Fibroblast of lung (primary cell): ENCODE data around the gene RUNX1. TPM values are rescaled to one million over a fixed set of nuclear protein-coding genes. Genes with fewer than 3 reads are reported as not detected.
A peak's percentile ranks its signal among the peaks of the same experiment; 100 is the strongest.

ENCODE experiments used
- DNase-seq, 2 donors: peaks; one replicate each; pipeline versions ENCODE4 v3.0.0 to v3.0.0-alpha.2; 2010; ENCODE audit warnings: low read depth in 2 of 2
- H2AFZ ChIP-seq: 2 replicates; pipeline ENCODE4 v1.5.1; 2012; ENCODE audit warnings: low read length, control low read depth, inconsistent platforms
- H3K27ac ChIP-seq: 2 replicates; pipeline ENCODE4 v1.5.1; 2011; ENCODE audit warnings: low read length, control low read depth; ENCODE audit not compliant: insufficient read depth
- H3K27me3 ChIP-seq: 2 replicates; pipeline ENCODE4 v1.5.1; 2011; ENCODE audit warnings: mild to moderate bottlenecking, low read length; ENCODE audit not compliant: control insufficient read depth, insufficient read depth
- H3K36me3 ChIP-seq: 2 replicates; pipeline ENCODE4 v1.5.1; 2011; ENCODE audit warnings: low read length; ENCODE audit not compliant: control insufficient read depth, insufficient read depth
- H3K4me1 ChIP-seq: 2 replicates; pipeline ENCODE4 v1.5.1; 2011; ENCODE audit warnings: low read length; ENCODE audit not compliant: control insufficient read depth, insufficient read depth; ENCODE audit errors: extremely low read depth
- H3K4me2 ChIP-seq: 2 replicates; pipeline ENCODE4 v1.5.1; 2011; ENCODE audit warnings: low read length, control low read depth; ENCODE audit not compliant: insufficient read depth; ENCODE audit errors: extremely low read depth
- H3K4me3 ChIP-seq, 4 experiments: fragments of 200-600 bp in 1 of 4; sonication (generic) in 1 of 4; replicated peaks in 1 of 4; 2 replicates each; pipeline ENCODE4 v1.5.1; 2011 to 2016; ENCODE audit warnings: low read length in 4 of 4, low read depth in 3 of 4, mild to moderate bottlenecking in 3 of 4, control low read depth in 2 of 4, inconsistent platforms in 1 of 4, mixed read lengths in 1 of 4; ENCODE audit not compliant: insufficient read depth in 1 of 4; ENCODE audit errors: control extremely low read depth in 1 of 4
- H3K79me2 ChIP-seq: 2 replicates; pipeline ENCODE4 v1.5.1; 2012; ENCODE audit warnings: mild to moderate bottlenecking, low read length, inconsistent platforms; ENCODE audit not compliant: control insufficient read depth, insufficient read depth
- H3K9ac ChIP-seq: 2 replicates; pipeline ENCODE4 v1.5.1; 2011; ENCODE audit warnings: mild to moderate bottlenecking, low read length, control low read depth; ENCODE audit not compliant: insufficient read depth
- H3K9me3 ChIP-seq: 2 replicates; pipeline ENCODE4 v1.5.1; 2012; ENCODE audit warnings: low read depth, low read length; ENCODE audit not compliant: control insufficient read depth, insufficient read depth
- H4K20me1 ChIP-seq: 2 replicates; pipeline ENCODE4 v1.5.1; 2011; ENCODE audit warnings: low read length; ENCODE audit not compliant: control insufficient read depth, insufficient read depth; ENCODE audit errors: extremely low read depth
- CTCF ChIP-seq, 2 donors: IDR thresholded peaks in 1 of 2; conservative IDR thresholded peaks in 1 of 2; 1 replicate in 1 of 2; 2 replicates in 1 of 2; pipeline ENCODE4 v1.5.1; 2011 to 2012; ENCODE audit warnings: low read length in 2 of 2, control low read depth in 1 of 2, inconsistent platforms in 1 of 2, low read depth in 1 of 2, mild to moderate bottlenecking in 1 of 2
- EZH2 ChIP-seq: IDR thresholded peaks from 2 replicates; pipeline ENCODE4 v1.5.1; 2012; ENCODE audit warnings: low read length, control low read depth, mild to moderate bottlenecking; ENCODE audit errors: missing control alignments
- polyA plus RNA-seq, 2 donors: library from polyadenylated mRNA; depleted of rRNA in 1 of 2; stranded (reverse) in 1 of 2; unstranded in 1 of 2; fragments of >200 nt; gene quantifications; 2 replicates each; pipeline ENCODE4 v1.2.1, GENCODE V29; 2011 to 2012; ENCODE audit warnings: missing spikeins in 1 of 2
- total RNA-seq: library from RNA; depleted of rRNA; stranded (reverse); fragments of >200 nt; gene quantifications from 2 replicates; pipeline ENCODE4 v1.2.1, GENCODE V29; 2014

Gene RUNX1
- total and polyA plus RNA-seq, 2 donors (not counting 1 experiment from before 2014, with no cell fraction given) = 23.1 to 41.6 TPM

- Histone ChIP-seq H3K79me2 (no peaks in the 10 kb centered on the region), H3K4me3 (no peak overlapping the region), H4K20me1 (no peaks in the 10 kb centered on the region), H3K27me3 (no peaks in the 10 kb centered on the region), H3K9ac (no peak overlapping the region), H3K27ac (no peak overlapping the region), H3K9me3 (no peaks in the 10 kb centered on the region), H3K36me3 (no peaks in the 10 kb centered on the region), H2AFZ (no peak overlapping the region), H3K4me2 (no peak overlapping the region), H3K4me1 (no peaks in the 10 kb centered on the region)
- DNase-seq = no peak
- TF ChIP-seq CTCF (conservative IDR thresholded peaks at IDR 0.05 in 1 of 2, IDR thresholded peaks at IDR 0.05 in 1 of 2; ENCODE audit: low read depth in 1 of 2, low read length in 2 of 2) = no peak
- TF ChIP-seq EZH2 = no peak
Observed at GRCh38 chr21:35079181-35079580, 30.1 kb upstream of the RUNX1 start.

- no peak overlapping the region for H3K4me2 ChIP-seq
- no peaks in the 10 kb centered on the region for H3K79me2 ChIP-seq
- peaks cover 3% of the 10 kb centered on the region for H3K4me1 ChIP-seq
- peak in 1 of 2 donors; percentile 57 for DNase-seq
- H4K20me1 ChIP-seq = no peaks in the 10 kb centered on the region
- no peak overlapping the region for H3K27ac ChIP-seq
- no peaks in the 10 kb centered on the region for H3K36me3 ChIP-seq
- no peaks in the 10 kb centered on the region for H3K9me3 ChIP-seq
- no peaks in the 10 kb centered on the region for H3K27me3 ChIP-seq
- no peak overlapping the region for H3K9ac ChIP-seq
- H2AFZ ChIP-seq = no peak overlapping the region
- TF ChIP-seq EZH2 = no peak
- no peak overlapping the region for H3K4me3 ChIP-seq
Observed at GRCh38 chr21:35077975-35078374, 28.9 kb upstream of the RUNX1 start.

- no peak overlapping the region for H2AFZ ChIP-seq
- no peak for TF ChIP-seq EZH2
- TF ChIP-seq CTCF (conservative IDR thresholded peaks at IDR 0.05 in 1 of 2, IDR thresholded peaks at IDR 0.05 in 1 of 2; ENCODE audit: low read depth in 1 of 2, low read length in 2 of 2) = no peak
- no peaks in the 10 kb centered on the region for H3K27me3 ChIP-seq
Observed at GRCh38 chr21:35077466-35077865, 28.4 kb upstream of the RUNX1 start.

More at GRCh38 chr21:35077466-35077865, 28.4 kb upstream of the RUNX1 start:
- DNase-seq = no peak
- H3K27ac ChIP-seq = no peak overlapping the region
- peaks cover 6% of the 10 kb centered on the region for H3K4me1 ChIP-seq
- H3K79me2 ChIP-seq = no peaks in the 10 kb centered on the region
- no peak overlapping the region for H3K9ac ChIP-seq
- H4K20me1 ChIP-seq = no peaks in the 10 kb centered on the region
- H3K4me2 ChIP-seq = no peak overlapping the region
- no peak overlapping the region for H3K4me3 ChIP-seq
- H3K36me3 ChIP-seq = no peaks in the 10 kb centered on the region
- no peaks in the 10 kb centered on the region for H3K9me3 ChIP-seq
